CD4-positive, alpha-beta T cell treated with Interleukin-6 at 100 ng/mL for 8 hours (primary cell): Measurements from ENCODE around the gene CCN2.

Experiments
- DNase-seq: peaks from one replicate; pipeline ENCODE4 v3.0.0-alpha.2; 2020; ENCODE audit warnings: mixed read lengths, low spot score

The CCN2 gene

DNA sequence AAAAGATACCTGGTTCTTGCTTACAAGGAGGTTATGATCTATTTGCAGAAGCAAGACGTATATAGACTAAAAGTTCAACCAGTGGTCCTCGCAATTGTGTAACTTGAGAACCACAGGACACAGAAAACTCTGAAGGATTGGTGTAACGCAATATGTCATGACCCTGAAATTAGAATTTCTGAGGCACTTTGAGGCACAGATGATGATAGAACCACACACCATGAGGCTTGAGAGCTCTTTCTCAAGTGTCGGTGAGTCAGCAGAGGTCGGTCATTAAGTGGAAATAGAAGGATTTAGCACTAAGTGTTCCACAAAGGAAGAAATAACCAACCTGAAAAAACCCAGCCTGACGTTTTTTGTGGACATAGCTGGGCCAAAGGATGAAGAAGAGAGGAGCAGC is 15.3 kb upstream of the CCN2 start:
- DNase-seq: no peak

DNA sequence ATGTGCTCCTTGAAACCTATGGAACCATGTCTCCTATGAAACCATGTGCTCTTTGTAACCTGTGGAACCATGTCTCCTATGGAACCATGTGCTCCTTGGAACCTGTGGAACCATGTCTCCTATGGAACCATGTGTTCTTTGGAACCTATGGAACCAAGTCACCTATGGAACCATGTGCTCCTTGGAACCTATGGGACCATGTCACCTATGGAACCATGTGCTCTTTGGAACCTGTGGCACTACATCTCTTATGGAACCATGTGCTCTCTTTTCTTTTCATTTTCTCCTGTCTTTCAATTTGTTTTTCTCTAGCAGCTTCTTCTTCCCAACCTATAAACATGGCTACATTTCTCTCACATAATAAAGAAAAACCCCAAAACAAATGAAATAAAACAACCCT is 11.9 kb upstream of the CCN2 start:
- DNase-seq: no peak

DNA sequence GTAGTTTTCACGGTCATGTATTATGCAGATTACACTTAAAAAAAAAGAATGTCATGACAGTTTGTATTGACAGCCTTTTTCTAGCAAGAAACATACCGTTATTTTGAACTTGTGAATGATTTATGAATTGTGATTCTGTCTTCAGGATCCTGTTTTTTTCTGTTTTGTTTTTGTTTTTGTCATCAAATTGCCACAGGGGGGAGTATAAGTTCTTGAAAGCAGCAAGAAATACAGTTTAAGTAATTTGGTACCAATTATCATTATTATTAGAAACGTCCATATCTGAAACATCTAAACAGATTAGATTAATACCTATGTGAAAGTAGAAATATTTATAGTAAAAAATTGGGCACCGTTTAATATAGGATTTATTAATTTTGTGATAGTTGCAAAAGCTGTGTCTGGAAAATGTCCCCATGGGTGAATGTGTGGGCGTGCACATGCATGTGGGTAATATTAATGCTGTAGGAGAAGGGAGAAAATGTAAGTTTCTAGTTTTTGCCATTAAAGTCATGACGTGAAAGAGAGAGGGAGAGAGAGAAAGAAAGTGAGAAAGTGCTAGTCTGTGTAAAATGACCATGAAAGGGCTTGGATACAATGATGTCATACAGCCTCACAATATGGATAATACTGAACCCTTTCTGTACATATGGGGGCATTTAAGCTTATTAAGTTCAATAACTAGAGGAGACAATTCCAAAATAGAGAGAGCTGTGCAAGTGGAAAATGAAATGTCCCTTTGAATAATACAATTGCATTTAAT is 9.4 kb upstream of the CCN2 start:
- DNase-seq: no peak

DNA sequence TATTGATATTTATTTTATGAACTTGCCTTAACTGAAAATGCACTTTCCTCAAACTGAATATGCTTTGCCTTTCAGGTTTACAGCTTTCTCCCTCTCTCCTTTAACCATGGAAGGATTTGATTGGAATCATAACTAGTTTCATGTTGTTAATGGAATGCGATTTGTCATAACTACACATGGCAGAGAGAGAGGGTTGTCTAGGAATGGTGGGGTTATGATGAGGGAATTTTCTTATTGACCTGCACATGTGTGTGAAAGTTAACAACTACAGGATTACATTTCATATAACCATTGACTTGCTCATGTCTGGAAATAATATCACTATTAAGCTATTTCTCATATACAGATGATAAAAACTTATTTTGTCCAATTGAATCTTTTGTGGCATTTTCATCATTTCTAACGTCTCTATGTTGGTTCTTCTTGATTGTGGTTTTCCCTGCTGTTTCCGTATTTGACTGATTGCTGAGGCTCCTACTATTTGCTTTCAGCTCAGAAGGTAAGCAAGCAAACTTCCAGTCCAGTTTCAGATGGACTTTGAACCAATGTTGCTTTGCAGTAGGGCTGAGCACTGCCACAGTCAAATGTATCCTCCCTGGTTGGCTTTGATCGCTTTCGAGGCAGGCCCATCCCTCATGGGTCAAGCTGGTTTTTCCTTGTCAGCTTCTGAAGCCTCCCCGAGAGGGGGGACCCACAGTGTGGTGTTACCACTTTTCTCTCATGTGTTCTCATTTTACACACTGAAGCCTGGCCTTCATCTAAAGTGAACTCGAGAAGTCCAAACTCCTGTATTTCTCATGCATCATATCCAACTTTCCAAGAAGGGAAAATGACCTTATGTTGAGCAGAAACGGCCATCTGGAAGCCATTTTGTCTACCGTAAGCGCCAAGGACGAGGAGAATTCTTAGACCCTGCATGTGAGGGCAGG is 7.6 kb upstream of the CCN2 start:
- no peak for DNase-seq

DNA sequence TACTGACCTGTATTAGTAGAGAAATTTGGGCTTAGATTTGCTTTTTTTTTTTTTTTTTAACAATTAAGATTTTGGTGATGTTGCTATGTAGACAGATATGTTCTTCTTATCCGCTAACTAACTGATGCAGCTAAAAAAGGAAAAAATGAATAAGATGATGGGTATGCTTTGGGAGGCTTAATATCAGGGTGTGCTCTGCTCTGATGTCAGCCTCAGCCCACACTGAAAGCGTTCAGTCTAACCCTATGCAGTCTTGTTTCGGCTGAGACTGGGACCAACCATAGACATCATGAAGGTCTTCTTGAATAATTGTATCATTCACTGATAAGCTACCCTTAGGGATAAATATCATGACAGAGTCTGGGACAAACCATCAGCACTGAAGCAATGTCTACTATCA is 6.9 kb upstream of the CCN2 start:
- no peak for DNase-seq

DNA sequence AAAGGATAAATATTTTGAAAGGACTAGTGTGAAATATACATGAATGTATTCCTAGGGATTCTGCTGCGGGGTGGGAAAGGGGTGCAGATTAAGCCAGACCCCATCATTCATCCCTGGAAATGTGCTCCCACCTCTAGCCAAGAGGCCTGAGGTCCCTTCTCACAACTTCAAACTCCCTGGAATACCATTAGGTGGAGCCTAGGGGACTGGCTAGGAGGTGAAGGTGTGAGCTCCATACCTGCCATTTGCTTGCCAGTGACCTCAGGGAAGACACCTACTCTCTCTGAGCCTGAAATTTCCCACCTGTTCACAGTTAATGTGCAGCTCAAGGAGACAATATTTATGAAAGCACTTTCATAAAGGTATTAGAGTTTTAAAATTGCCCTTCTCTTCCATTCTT is 4.7 kb upstream of the CCN2 start:
- DNase-seq: no peak

DNA sequence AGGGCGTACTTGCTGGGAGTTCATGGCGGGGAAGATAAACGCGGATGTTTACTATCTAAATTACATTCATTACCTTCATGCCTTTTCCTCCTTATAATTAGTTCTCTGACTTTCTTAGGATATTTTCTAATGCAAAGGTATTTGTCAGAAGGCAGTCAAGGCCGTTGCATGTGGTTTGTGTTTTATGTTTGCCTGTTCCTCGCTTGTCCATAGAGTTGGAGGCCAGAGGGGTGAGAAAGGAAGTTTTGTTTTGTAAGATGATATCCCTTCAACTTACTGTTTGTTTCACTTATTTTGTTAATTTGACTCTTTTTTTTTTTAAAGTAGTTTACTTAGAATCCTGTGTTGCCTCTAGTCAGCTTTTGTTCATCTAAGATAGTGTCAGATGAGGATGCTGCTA is 4.0 kb upstream of the CCN2 start:
- DNase-seq: no peak

DNA sequence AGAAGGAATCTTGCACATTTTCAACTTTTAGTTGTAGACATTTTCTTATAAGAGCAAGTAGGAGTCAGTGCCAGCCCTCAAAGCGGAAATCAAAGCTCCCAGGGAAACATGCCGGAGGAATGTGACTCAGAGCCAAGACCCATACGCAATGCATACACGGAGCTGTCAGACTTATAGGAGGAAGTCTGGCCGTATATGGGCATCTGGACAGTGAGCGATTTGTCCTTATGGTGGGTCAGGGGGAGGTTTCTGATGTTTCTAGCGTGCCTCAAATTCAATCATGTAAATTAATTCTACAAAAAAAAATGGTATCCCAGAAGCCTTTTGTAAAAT is 3.6 kb upstream of the CCN2 start:
- no peak for DNase-seq

DNA sequence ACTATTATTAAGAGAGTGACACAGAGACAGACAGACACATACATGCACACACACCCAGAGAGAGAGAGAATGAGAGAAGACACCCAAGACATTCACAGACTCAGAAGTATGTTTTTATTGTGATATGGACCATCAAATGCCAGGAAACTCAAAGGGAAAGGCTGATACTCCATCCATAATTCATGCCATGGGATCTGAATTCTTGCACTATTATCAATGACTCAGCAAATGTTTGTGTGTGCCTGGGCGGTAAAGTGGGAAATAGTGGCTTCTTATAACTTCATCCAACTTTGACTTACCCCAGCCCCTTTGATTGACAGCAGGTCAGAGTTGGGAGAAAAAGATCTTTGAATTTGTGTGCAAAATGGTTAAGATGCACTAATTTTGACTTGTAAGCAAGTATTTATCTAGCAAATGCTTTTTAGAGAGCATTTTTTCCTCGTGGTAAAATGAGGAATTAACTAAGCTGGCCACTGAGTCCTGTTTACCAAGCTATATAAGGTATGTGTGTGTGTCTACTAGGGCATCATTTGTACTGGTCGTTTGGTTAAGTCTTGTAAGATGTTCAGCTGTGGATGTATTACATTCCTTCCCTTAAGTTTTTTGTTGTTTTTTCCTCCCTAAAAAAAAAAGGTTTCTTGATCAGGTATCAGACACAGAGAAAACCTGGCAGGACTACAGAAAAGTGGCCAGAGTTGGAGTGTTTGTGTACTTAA is 3.0 kb upstream of the CCN2 start:
- no peak for DNase-seq

DNA sequence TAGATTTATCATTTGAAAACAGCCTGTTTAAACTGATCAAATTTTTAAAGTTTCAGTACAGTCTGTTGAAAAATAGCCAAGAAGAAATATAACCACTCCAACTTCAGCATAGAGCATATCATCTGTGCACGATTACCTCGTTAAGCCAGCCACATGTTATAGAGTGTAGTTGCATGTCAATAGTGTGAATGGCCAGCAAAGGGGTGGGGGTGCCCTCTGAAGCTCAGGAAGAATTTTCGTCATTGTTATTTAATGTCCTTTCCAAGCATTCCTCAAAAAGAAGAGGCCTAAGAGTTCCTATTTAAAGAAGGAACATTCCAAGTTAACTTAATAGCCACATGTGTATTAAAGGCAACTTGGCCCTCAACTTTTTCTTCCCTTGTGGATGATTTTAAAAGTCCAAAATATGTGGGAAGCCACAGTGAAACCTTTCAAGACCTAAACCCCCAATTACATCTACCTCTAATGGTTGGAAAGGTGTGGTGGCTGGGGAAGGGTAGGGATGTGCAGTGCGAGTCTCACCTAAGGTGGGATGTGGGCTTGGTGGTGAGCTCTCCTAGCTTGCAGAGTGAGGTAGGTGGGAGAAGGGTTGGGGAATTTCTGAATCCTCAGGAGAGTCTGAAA is 1.8 kb upstream of the CCN2 start:
- no peak for DNase-seq

DNA sequence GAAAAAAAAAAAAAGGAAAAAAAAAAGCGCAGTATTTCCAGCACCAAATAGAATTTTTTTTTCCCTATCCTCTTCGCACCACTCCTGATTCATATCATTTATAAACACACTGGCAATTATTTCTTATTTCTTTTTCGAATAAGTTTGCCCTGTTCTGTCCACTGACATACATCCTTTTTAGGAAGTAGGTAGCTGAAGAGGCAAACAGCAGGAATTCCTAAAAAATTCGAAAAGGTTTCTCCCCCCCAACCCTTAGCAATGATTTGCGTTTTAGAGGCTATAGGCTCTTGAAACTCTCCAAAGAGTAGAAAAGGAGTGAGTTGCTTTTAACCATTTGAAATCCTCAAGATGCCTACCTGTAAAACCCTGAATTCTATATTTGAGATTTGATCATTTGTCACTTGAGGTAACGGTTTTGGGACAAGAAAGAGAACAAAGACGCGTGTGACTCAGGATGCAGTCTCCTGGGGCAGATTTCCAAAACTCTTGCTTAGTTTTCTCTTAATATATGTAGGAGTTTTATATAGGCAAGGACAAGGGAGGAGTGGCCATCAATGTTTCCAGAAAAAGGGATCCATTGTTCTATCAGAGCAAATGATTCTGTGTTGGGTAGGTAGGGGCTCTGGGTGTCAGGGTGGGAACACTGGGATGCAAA is 531 bp upstream of the CCN2 start:
- DNase-seq: no peak

DNA sequence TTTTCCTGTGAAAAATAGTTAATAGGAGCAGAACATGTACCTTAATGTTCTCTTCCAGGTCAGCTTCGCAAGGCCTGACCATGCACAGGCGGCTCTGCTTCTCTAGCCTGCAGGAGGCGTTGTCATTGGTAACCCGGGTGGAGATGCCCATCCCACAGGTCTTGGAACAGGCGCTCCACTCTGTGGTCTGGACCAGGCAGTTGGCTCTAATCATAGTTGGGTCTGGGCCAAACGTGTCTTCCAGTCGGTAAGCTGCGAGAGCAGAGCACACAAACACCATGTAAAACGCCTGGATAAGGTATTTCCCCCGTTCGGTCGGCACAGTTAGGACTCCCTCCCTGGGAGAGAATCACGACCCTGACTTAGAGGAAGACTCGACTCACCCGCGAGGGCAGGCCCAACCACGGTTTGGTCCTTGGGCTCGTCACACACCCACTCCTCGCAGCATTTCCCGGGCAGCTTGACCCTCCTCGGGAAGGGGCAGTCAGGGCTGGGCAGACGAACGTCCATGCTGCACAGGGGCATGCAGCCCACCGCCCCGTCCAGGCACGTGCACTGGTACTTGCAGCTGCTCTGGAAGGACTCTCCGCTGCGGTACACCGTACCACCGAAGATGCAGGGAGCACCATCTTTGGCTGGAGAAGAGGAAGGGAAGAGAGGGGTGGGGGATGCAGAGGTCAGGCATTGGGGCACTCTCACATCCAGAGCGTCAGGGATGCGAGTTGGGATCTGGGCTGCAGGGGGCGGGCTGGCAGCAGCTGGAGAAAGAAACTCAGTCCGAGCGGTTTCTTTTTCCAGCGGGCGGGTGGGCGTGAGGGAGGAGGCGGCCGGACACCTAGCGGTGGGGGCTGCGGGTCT is 1.0 kb downstream of the CCN2 start:
- no peak for DNase-seq

DNA sequence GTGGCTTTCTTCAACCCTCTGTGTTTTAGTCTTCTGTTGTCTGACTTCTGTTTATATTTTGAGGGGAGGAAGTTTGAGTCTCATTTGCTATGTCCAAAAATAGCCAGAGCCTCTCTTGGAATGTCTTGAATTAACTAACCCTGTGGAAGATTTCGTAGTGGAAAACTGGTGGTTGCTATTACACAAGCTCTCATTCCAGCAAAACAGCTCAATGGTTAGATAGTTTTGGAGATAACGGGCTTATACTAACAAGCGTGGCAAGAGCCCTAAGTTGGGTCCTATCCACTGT is 1.6 kb downstream of the CCN2 start:
- no peak for DNase-seq

DNA sequence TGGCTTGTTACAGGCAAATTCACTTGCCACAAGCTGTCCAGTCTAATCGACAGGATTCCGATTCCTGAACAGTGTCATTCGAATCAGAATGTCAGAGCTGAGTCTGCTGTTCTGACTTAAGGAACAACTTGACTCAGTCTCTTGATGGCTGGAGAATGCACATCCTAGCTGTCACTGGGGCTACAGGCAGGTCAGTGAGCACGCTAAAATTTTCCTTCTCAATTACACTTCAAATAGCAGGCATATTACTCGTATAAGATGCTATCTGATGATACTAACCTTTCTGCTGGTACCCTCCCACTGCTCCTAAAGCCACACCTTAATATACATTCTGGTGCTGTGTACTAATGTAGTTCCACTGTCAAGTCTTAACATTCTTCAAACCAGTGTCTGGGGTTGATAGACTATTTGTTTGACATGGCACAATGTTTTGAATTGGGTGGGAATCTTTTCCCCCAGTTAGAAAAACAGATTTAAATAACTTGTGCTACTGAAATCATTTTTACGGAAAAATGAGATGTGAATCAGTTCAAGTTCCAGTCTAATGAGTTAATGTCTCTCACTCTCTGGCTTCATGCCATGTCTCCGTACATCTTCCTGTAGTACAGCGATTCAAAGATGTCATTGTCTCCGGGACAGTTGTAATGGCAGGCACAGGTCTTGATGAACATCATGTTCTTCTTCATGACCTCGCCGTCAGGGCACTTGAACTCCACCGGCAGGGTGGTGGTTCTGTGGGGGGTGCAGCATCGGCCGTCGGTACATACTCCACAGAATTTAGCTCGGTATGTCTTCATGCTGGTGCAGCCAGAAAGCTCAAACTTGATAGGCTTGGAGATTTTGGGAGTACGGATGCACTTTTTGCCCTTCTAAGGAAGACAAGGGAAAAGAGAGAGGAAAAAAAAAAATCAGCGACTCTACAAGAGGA is 2.2 kb downstream of the CCN2 start:
- no peak for DNase-seq

DNA sequence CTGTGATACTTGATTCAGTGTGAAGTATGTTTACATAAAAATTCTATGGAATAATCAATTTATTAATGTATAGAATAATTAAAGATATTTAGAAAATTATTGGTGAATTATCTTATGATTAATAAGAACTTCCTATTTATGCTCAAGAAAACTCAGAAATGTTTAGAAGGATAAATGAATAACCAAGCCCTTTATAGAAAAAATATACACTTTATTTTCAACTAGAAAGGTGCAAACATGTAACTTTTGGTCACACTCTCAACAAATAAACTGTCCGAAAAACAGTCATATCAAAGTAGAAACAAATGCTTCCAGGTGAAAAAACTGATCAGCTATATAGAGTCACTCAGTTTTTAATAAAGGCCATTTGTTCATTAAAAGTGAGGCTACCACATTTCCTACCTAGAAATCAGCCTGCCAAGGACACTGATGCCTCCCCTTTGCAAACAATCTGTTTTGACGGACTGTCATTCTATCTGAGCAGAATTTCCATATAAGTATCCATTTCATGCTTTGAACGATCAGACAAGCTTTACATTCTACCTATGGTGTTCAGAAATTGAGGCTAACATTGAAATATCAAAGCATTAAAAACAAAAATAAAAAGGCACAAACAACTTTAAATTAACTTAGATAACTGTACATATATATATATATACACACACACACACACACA is 3.0 kb downstream of the CCN2 start:
- no peak for DNase-seq

DNA sequence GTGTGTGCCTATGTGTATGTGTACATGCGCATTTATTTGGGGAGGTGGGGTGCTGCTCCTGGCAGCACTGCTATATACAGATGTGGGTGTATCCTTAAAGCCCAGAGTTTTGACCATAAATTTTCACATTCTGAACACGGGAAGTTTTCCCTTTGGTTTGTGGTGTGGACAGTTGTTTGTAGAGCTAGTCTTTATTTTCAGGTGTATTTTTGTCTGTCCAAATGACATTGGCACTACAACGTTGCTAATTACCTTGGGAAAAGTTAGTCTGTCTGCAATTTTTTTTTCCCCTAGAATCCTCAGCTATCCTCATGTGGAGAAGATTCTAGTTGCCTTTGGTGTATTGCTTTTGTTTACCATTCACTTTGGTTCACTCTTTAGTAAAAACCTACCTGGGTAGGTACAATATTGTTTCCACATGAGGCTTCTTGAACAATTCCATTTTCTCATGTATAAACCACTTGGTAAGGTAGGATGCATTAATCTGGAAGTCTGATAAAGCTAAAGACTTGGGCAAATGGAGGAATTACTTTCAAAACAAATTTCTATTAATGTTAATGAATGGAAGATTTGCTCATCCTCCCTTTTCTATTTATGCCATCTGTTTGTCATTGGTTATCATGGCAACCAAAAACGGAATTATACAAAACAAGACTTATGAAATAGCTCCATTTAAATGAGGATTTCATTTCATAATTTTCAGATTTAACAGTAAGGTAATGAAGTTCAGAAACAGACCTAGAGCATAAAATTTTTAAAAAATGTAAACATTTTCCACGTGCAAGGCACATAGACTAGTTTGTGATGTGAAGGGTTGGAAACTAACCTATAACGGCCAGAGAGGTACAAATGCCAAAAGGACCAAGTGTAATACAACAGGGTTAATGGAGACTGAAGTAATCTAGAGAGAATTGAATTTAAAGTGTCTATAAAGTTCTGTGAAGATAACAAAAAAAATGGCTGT is 3.9 kb downstream of the CCN2 start:
- DNase-seq: no peak

DNA sequence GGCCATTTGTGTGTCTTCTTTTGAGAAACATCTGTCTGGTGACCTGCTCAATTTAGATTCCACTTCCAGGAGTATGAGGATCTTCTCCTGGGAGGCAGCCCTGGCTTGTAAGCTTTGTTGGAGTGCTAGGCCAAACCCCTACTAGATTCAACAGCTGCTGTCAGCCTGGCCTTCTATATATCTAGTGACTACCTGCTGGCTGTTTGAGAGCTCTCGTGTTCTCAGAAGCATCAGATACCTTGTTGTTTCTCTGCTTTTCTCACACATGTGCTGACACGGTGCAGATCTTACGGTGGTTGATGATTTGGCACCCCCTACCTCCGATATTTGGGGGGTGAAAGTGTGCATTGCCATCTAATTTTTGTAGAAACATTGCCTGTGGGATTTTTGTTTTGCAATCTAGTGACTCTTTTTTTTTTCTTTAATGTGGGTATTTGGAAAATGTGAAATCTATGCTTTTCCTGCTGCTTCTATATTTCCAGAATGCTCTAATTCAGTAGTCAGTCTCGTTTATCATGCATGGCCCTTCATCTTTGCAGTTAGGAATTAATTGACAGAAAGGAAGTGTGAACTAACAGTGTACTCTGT is 4.7 kb downstream of the CCN2 start:
- DNase-seq: no peak

DNA sequence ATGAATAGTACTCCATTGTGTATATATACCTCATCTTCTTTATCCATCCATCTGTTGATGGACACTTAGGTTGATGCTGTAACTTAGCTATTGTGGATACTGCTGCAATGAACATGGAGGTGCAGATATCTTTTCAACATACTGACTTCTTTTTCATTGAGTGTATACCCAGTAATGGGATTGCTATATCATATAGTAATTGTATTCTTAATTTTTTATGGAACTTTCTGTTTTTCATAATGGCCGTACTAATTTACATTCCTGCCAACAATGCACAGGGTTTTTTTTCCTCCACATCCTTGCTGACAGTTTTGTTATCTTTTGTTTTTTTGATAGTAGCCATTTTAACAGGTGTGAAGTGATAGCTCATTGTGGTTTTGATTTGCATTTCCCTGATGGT is 5.2 kb downstream of the CCN2 start:
- no peak for DNase-seq
